Stomach smooth muscle (tissue), 2 donors: Measurements from ENCODE around the gene CNTN1.

Experiments
- H3K27ac ChIP-seq: one replicate; pipeline ENCODE4 v1.7.0; 2013; ENCODE audit warnings: mild to moderate bottlenecking, low read length, inconsistent platforms
- H3K27me3 ChIP-seq, 2 donors: one replicate each; pipeline ENCODE4 v1.7.0; 2013; ENCODE audit warnings: low read length in 2 of 2; ENCODE audit not compliant: insufficient read depth in 2 of 2, control insufficient read depth in 1 of 2
- H3K36me3 ChIP-seq, 2 donors: one replicate each; pipeline ENCODE4 v1.7.0; 2013; ENCODE audit warnings: low read length in 2 of 2; ENCODE audit not compliant: control insufficient read depth in 2 of 2, insufficient read depth in 2 of 2
- H3K4me1 ChIP-seq: one replicate; pipeline ENCODE4 v1.7.0; 2013; ENCODE audit warnings: low read length; ENCODE audit not compliant: control insufficient read depth, insufficient read depth
- H3K4me3 ChIP-seq, 2 donors: one replicate each; pipeline ENCODE4 v1.7.0; 2013; ENCODE audit warnings: low read length in 2 of 2
- H3K9ac ChIP-seq, 2 donors: one replicate each; pipeline ENCODE4 v1.7.0; 2013; ENCODE audit warnings: low read length in 2 of 2, mild to moderate bottlenecking in 1 of 2
- H3K9me3 ChIP-seq, 2 donors: one replicate each; pipeline ENCODE4 v1.7.0; 2013; ENCODE audit warnings: low read length in 2 of 2; ENCODE audit not compliant: control insufficient read depth in 2 of 2
- donor health status: healthy.
- donor health status: Pancreatic carcinoma.

The CNTN1 gene

GRCh38 chr12:41018010-41018409, 325.8 kb downstream of the CNTN1 start:
- no peak overlapping the region for H3K9ac ChIP-seq
- H3K9me3 ChIP-seq = no peaks in the 10 kb centered on the region

GRCh38 chr12:41019461-41019860, 327.2 kb downstream of the CNTN1 start:
- Histone ChIP-seq H3K27me3 (no peaks in the 10 kb centered on the region), H3K9ac (no peak overlapping the region), H3K27ac (no peak overlapping the region), H3K9me3 (no peaks in the 10 kb centered on the region), H3K4me3 (no peak overlapping the region), H3K36me3 (no peaks in the 10 kb centered on the region), H3K4me1 (no peaks in the 10 kb centered on the region)

More at GRCh38 chr12:41018010-41018409, 325.8 kb downstream of the CNTN1 start:
- Histone ChIP-seq H3K36me3 (no peaks in the 10 kb centered on the region), H3K27ac (no peak overlapping the region), H3K4me3 (no peak overlapping the region), H3K4me1 (no peaks in the 10 kb centered on the region), H3K27me3 (no peaks in the 10 kb centered on the region)

GRCh38 chr12:41023836-41024235, 331.6 kb downstream of the CNTN1 start:
- Histone ChIP-seq H3K4me3 (no peak overlapping the region), H3K9me3 (no peaks in the 10 kb centered on the region), H3K27ac (no peak overlapping the region), H3K4me1 (no peaks in the 10 kb centered on the region), H3K27me3 (no peaks in the 10 kb centered on the region), H3K9ac (no peak overlapping the region), H3K36me3 (no peaks in the 10 kb centered on the region)

- Histone ChIP-seq H3K9ac (no peak overlapping the region), H3K9me3 (no peaks in the 10 kb centered on the region), H3K4me3 (no peak overlapping the region), H3K36me3 (no peaks in the 10 kb centered on the region), H3K27ac (no peak overlapping the region), H3K27me3 (no peaks in the 10 kb centered on the region), H3K4me1 (no peaks in the 10 kb centered on the region)
These were observed 333.9 kb downstream of the CNTN1 start for GRCh38 chr12:41026151-41026550.

- H3K9me3 ChIP-seq = no peaks in the 10 kb centered on the region
- no peaks in the 10 kb centered on the region for H3K27me3 ChIP-seq
- no peaks in the 10 kb centered on the region for H3K4me1 ChIP-seq
- H3K27ac ChIP-seq = no peak overlapping the region
- H3K4me3 ChIP-seq = no peak overlapping the region
- no peak overlapping the region for H3K9ac ChIP-seq
- no peaks in the 10 kb centered on the region for H3K36me3 ChIP-seq
These were observed 340.1 kb downstream of the CNTN1 start for GRCh38 chr12:41032386-41032785.

- Histone ChIP-seq H3K27me3 (no peaks in the 10 kb centered on the region), H3K27ac (no peak overlapping the region), H3K9ac (no peak overlapping the region), H3K36me3 (no peaks in the 10 kb centered on the region), H3K4me1 (no peaks in the 10 kb centered on the region), H3K4me3 (no peak overlapping the region), H3K9me3 (no peaks in the 10 kb centered on the region)
These were observed 342.4 kb downstream of the CNTN1 start for GRCh38 chr12:41034686-41035085.

- no peaks in the 10 kb centered on the region for H3K9me3 ChIP-seq
- H3K27me3 ChIP-seq = no peaks in the 10 kb centered on the region
- H3K4me3 ChIP-seq = no peak overlapping the region
- H3K36me3 ChIP-seq = no peaks in the 10 kb centered on the region
- H3K27ac ChIP-seq = no peak overlapping the region
- H3K9ac ChIP-seq = no peak overlapping the region
- H3K4me1 ChIP-seq = no peaks in the 10 kb centered on the region
These were observed 347.2 kb downstream of the CNTN1 start for GRCh38 chr12:41039461-41039860.

- Histone ChIP-seq H3K4me3 (no peak overlapping the region), H3K36me3 (no peaks in the 10 kb centered on the region), H3K27ac (no peak overlapping the region), H3K27me3 (no peaks in the 10 kb centered on the region), H3K4me1 (no peaks in the 10 kb centered on the region), H3K9ac (no peak overlapping the region), H3K9me3 (no peaks in the 10 kb centered on the region)
These were observed 353.3 kb downstream of the CNTN1 start for GRCh38 chr12:41045509-41045908.

GRCh38 chr12:41049033-41049432, 356.8 kb downstream of the CNTN1 start:
- H3K9me3 ChIP-seq = no peaks in the 10 kb centered on the region
- H3K9ac ChIP-seq = no peak overlapping the region
- no peaks in the 10 kb centered on the region for H3K36me3 ChIP-seq
- H3K27ac ChIP-seq = no peak overlapping the region
- no peaks in the 10 kb centered on the region for H3K27me3 ChIP-seq
- no peak overlapping the region for H3K4me3 ChIP-seq
- no peaks in the 10 kb centered on the region for H3K4me1 ChIP-seq

GRCh38 chr12:41051954-41052353, 359.7 kb downstream of the CNTN1 start:
- Histone ChIP-seq H3K36me3 (no peaks in the 10 kb centered on the region), H3K9ac (no peak overlapping the region), H3K27ac (no peak overlapping the region), H3K4me3 (no peak overlapping the region), H3K27me3 (no peaks in the 10 kb centered on the region), H3K9me3 (no peaks in the 10 kb centered on the region), H3K4me1 (no peaks in the 10 kb centered on the region)

GRCh38 chr12:41052441-41052840, 360.2 kb downstream of the CNTN1 start:
- Histone ChIP-seq H3K4me1 (no peaks in the 10 kb centered on the region), H3K9ac (no peak overlapping the region), H3K4me3 (no peak overlapping the region), H3K36me3 (no peaks in the 10 kb centered on the region), H3K27ac (no peak overlapping the region), H3K9me3 (no peaks in the 10 kb centered on the region), H3K27me3 (no peaks in the 10 kb centered on the region)
